CD4-positive, alpha-beta T cell (primary cell): ENCODE results near the gene OGFOD2. TPM values are rescaled to one million over a fixed set of nuclear protein-coding genes. Genes with fewer than 3 reads are reported as not detected.
A peak's percentile ranks its signal among the peaks of the same experiment; 100 is the strongest.

Source experiments
- ATAC-seq: fragments of 200-7000 bp; cut with Tn5 transposase; one replicate; pipeline ENCODE4 v1.10.0; 2022; ENCODE audit warnings: mild to moderate bottlenecking; ENCODE audit not compliant: poor library complexity
- CTCF ChIA-PET: fragments of 350-600 bp; sonication (Branson Sonifier 250); formaldehyde crosslinking; loops from one replicate; lab custom pipeline; 2021; ENCODE audit warnings: antibody characterized with exemption, inconsistent platforms; lab: Charles Lee
- POLR2A ChIA-PET: fragments of 350-600 bp; sonication (Branson Sonifier 250); formaldehyde crosslinking; loops from one replicate; lab custom pipeline; 2021; ENCODE audit warnings: antibody characterized with exemption, inconsistent platforms; lab: Charles Lee
- DNase-seq, 14 experiments: peaks; one replicate each; pipeline ENCODE4 v3.0.0-alpha.2; 2013 to 2020; ENCODE audit warnings: mixed read lengths in 2 of 14
- H3K27ac ChIP-seq, 2 donors: one replicate each; pipeline versions ENCODE4 v1.5.1 to v1.7.0; 2013; ENCODE audit warnings: low read length in 2 of 2, low read depth in 1 of 2, mild to moderate bottlenecking in 1 of 2
- H3K27me3 ChIP-seq, 2 experiments: 1 replicate in 1 of 2; 2 replicates in 1 of 2; pipeline versions ENCODE4 v1.6.1 to v1.7.0; 2013; ENCODE audit warnings: low read length in 2 of 2, control low read depth in 1 of 2, mild to moderate bottlenecking in 1 of 2, moderate library complexity in 1 of 2; ENCODE audit not compliant: insufficient read depth in 2 of 2, control insufficient read depth in 1 of 2
- H3K36me3 ChIP-seq: one replicate; pipeline ENCODE4 v1.6.1; 2013; ENCODE audit warnings: low read length, control low read depth; ENCODE audit not compliant: insufficient read depth
- H3K4me1 ChIP-seq: one replicate; pipeline ENCODE4 v1.6.1; 2013; ENCODE audit warnings: low read length, control low read depth; ENCODE audit not compliant: insufficient read depth
- H3K4me3 ChIP-seq: one replicate; pipeline ENCODE4 v1.5.1; 2013; ENCODE audit warnings: mild to moderate bottlenecking, low read length, moderate library complexity
- H3K9me3 ChIP-seq, 2 experiments: 1 replicate in 1 of 2; 2 replicates in 1 of 2; pipeline versions ENCODE4 v1.6.1 to v1.7.0; 2013; ENCODE audit warnings: low read length in 2 of 2, mild to moderate bottlenecking in 2 of 2, control low read depth in 1 of 2, moderate library complexity in 1 of 2; ENCODE audit not compliant: control insufficient read depth in 1 of 2, insufficient read depth in 1 of 2
- H3K27ac Mint-ChIP-seq: one replicate; pipeline ENCODE4 v1.8.0; 2020; ENCODE audit warnings: mixed read lengths
- H3K27me3 Mint-ChIP-seq: one replicate; pipeline ENCODE4 v1.8.0; 2021; ENCODE audit warnings: mixed read lengths
- H3K36me3 Mint-ChIP-seq: one replicate; pipeline ENCODE4 v1.8.0; 2021; ENCODE audit warnings: low read depth, mixed read lengths
- H3K4me1 Mint-ChIP-seq: one replicate; pipeline ENCODE4 v1.8.0; 2021; ENCODE audit warnings: low read depth, mixed read lengths
- H3K4me3 Mint-ChIP-seq: one replicate; pipeline ENCODE4 v1.8.0; 2020; ENCODE audit warnings: mild to moderate bottlenecking, mixed read lengths
- H3K9me3 Mint-ChIP-seq: one replicate; pipeline ENCODE4 v1.8.0; 2020; ENCODE audit warnings: mixed read lengths
- CTCF ChIP-seq: fragments of 200-600 bp; IDR thresholded peaks from one replicate; pipeline ENCODE4 v1.8.0; 2022; ENCODE audit warnings: antibody characterized with exemption, mild to moderate bottlenecking
- intact Hi-C, 2 experiments: fragments of 100-400 bp; cut with DNase I in 1 of 2; cut with micrococcal nuclease in 1 of 2; formaldehyde crosslinking; loops; one replicate each; pipeline versions ENCODE4 v1.15.1 to v1.9.0; 2023 to 2025; cut with DNase I, micrococcal nuclease
- total RNA-seq, 174 experiments: library from RNA in 2 of 174; stranded (reverse) in 2 of 174; gene quantifications; one replicate each; pipeline ENCODE4 v1.2.3 and lab custom pipeline; 2021 to 2026

OGFOD2 gene
- total RNA-seq, 2 experiments from 2014 or later, result 12.0 to 14.9 TPM

DNA sequence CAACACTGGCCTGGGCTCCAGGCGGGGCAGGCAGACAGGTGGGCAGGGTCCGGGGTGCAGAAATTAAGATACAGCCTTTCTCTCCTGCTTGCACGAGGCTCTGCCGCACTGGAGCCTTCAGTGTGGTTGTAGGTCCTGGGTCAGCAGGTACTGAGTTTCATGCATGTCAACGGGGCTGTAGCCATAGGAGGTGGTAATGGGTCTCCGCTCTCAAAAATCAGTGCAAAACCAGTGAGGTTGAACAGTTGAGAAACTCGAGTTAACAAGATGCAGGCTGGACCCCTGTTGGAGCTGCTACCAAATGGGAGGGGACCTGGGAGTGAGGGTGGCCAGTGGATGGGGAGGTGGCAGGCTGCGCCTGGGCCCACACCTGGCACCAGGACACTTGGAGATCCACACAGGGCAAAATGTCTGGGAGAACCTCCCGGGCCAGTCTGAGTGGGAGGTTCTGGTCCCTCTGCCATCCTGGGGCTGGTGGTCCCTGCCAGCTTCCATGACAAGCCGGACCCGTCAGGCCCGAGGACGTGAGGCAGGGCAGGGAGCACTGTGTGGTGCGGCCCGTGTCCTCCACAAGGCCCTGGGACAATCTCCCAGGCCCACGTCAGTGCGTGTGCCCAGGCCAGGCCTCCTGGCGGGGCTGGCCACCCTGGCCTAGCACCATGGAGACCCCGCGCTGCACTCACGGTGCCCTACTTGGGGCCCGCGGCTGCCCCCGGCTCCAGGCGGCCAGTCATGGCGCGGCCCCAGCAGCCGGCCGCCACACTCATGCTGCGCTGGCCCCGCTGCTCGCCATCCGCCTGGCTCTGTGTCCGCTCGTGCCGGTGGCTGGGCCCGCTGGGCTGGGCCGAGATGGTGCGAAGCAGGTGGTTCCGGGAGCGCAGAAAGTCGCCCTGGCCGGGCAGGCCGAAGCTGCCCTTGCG lies 10.6 kb downstream of the OGFOD2 start:
- Mint-ChIP-seq H3K36me3 (peaks cover 43% of the 10 kb centered on the region), H3K27ac (peak overlapping the region; percentile 92), H3K27me3 (no peaks in the 10 kb centered on the region), H3K4me3 (no peak overlapping the region), H3K9me3 (no peaks in the 10 kb centered on the region), H3K4me1 (peaks cover 34% of the 10 kb centered on the region)
- no peak for TF ChIP-seq CTCF
- Histone ChIP-seq H3K36me3 (peaks cover 38% of the 10 kb centered on the region), H3K9me3 (no peaks in the 10 kb centered on the region), H3K4me1 (peaks cover 42% of the 10 kb centered on the region), H3K27me3 (no peaks in the 10 kb centered on the region), H3K27ac (no peak overlapping the region), H3K4me3 (no peak overlapping the region)
- no peak for ATAC-seq
- CTCF ChIA-PET, result no interaction called here
- no peak for DNase-seq
- intact Hi-C loops, result no loop called here
- POLR2A ChIA-PET, result interaction anchor here (1.0 kb wide), 1 partner anchor 10 kb away, joined by 3 read pairs; the partner anchor contains the start of gene OGFOD2

- no peak for TF ChIP-seq CTCF
- no peak for DNase-seq
- H3K4me3 ChIP-seq, result no peak overlapping the region
- peaks cover 43% of the 10 kb centered on the region for H3K36me3 Mint-ChIP-seq
- no peak overlapping the region for H3K27ac ChIP-seq
- H3K4me3 Mint-ChIP-seq, result no peak overlapping the region
- ChIA-PET CTCF (no interaction called here), POLR2A (interaction anchor here (1.2 kb wide), 1 partner anchor 11 kb away, joined by 4 read pairs; the partner anchor contains the start of gene OGFOD2)
- peaks cover 37% of the 10 kb centered on the region for H3K4me1 ChIP-seq
- H3K27me3 Mint-ChIP-seq, result no peaks in the 10 kb centered on the region
- H3K9me3 Mint-ChIP-seq, result no peaks in the 10 kb centered on the region
- H3K27me3 ChIP-seq, result no peaks in the 10 kb centered on the region
- intact Hi-C loops, result no loop called here
- H3K36me3 ChIP-seq, result peaks cover 38% of the 10 kb centered on the region
- ATAC-seq, result no peak
- H3K4me1 Mint-ChIP-seq, result peaks cover 34% of the 10 kb centered on the region
- H3K9me3 ChIP-seq, result no peaks in the 10 kb centered on the region
- no peak overlapping the region for H3K27ac Mint-ChIP-seq
These were observed 11.3 kb downstream of the OGFOD2 start for GRCh38 chr12:122986258-122986871.

DNA sequence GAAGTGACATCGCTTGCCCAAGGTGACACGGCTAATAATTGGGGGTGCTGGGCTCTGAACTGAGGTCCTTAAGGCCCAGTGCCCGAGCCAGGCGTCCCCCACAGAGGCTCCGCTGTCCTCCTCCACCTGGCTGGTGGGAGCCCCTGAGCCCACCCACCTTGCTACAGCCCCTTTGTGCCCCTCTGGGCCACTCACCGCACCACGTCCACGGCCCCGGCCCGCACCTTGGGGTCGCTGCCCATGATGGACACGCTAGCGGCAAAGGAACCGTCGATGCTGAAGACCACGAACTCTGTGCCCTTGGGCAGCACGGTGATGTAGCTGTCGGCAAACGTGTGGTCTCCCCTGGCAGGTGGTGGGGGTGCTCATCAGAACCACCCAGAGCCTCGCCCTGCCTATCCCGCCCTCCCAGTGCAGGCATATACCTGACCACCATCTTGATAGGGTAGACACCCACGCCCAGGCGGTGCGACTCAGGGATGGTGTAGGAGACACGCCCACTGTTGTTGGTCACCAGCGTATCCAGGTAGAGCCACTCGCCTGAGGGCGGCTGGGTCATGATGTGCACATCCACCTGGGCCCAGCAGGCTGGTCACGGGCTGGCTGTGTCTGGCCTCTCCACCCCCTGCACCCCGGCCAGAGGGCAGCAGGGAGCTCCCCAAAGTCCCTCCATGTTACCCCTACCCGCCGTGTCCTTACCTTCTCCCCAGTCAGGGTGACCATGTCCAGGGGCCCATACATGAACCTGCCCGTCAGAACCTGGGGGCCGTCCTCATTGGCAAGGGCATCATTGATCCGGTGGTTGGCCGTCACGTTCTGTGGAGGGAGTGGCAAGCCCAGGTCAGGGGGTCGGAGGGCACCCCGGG lies 12.3 kb downstream of the OGFOD2 start:
- POLR2A ChIA-PET, result interaction anchor here (1.2 kb wide), 1 partner anchor 12 kb away, joined by 4 read pairs; the partner anchor contains the start of gene OGFOD2
- intact Hi-C loops, result no loop called here

More for the DNA sequence above, 12.3 kb downstream of the OGFOD2 start:
- Histone ChIP-seq H3K9me3 (no peaks in the 10 kb centered on the region), H3K4me1 (peaks cover 28% of the 10 kb centered on the region), H3K27me3 (no peaks in the 10 kb centered on the region), H3K4me3 (no peak overlapping the region), H3K27ac (no peak overlapping the region), H3K36me3 (peaks cover 33% of the 10 kb centered on the region)
- no peak for ATAC-seq
- no peak for DNase-seq
- Mint-ChIP-seq H3K4me1 (peaks cover 25% of the 10 kb centered on the region), H3K36me3 (peaks cover 43% of the 10 kb centered on the region), H3K27ac (no peak overlapping the region), H3K4me3 (no peak overlapping the region), H3K9me3 (no peaks in the 10 kb centered on the region), H3K27me3 (no peaks in the 10 kb centered on the region)
- CTCF ChIA-PET, result no interaction called here
- no peak for TF ChIP-seq CTCF
